GM21723 (cell line): Measurements from ENCODE around the gene FAM72D.
A peak's percentile ranks its signal among the peaks of the same experiment; 100 is the strongest.
"Not testable (repeated sequence)": the region's sequence is repeated elsewhere in the genome, so short reads cannot be mapped to it uniquely, and the experiment has no call there.

Experiments used
- ATAC-seq: cut with Tn5 transposase; IDR thresholded peaks from one replicate; pipeline ENCODE4 v1.9.1; 2021; ENCODE audit warnings: mild to moderate bottlenecking, moderate library complexity; ENCODE audit not compliant: unreplicated experiment

FAM72D gene

GRCh38 chr1:145082483-145083255 lies 13.1 kb upstream of the FAM72D start:
- not testable (repeated sequence) for ATAC-seq

DNA sequence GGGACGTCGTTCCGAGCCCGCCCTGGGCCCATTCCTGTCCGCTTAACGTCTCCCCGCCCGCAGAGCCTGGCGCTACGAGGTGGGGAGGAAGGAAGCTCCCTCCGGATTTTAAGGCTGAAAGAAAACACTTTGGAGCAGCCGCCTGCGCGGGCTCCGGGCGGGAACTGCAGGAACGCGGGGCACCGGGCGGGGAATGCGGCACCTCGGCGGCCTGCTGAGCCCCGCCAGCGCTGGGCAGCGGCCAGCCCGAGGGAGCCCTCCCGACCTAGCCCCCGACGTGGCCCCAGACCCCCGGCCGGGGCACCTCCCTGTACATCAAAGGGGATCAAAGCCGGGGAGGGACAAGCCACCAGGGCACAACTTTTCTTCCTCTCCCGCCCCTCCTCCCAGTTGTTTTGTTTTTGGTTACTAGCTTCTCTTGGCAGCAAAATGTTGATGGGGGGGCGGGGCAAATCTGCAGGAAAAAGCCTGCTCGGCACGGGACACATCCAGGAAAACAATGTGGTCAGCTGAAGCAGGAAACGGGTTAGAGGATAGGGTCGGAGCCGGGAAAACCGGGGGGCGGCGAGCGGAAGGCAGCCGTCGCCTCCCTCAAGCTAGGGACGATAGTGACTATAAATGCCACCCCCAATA lies 2.1 kb upstream of the FAM72D start:
- not testable (repeated sequence) for ATAC-seq

- peak; percentile 19 for ATAC-seq
Observed at GRCh38 chr1:145094655-145095211, 1.0 kb upstream of the FAM72D start.

DNA sequence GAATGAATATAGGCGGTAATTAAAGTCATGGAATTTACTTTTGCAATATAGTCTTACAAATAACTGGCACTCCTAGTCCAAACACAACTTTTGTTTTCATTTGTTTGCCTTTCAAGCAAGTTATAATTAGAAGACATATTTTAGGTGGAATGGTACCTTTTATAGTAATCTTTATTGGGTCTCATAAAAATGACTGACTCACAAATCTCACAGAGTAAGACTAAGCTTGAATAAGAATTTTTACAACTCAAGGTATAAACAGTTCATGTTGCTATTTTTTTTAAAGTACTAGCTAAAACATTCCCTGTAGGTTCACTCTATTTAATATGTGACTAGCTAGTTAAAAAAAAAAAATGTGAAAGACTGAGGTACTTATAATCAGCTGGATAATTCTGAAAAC lies 6.0 kb downstream of the FAM72D start:
- ATAC-seq: not testable (repeated sequence)

GRCh38 chr1:145103294-145103693 lies 7.5 kb downstream of the FAM72D start:
- not testable (repeated sequence) for ATAC-seq

GRCh38 chr1:145111674-145112073 lies 15.9 kb downstream of the FAM72D start:
- ATAC-seq: not testable (repeated sequence)

DNA sequence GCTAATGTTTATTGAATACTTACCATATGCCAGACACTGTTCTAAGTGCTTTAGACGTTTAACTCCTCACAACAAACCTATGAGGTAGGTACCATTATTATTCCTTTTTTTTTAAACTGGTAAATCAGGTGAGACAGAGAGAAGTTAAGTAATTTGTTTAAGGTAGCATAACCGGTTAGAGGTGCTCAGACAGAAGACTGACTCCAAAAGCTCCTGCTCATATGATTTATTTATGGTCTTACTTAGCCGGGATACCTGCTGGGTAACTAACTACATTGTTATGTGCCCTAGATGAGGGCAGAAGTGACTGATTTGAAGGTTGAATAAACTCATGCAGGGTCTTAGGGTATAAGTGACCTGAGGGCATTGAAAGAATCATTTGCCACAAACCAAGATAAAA lies 16.9 kb downstream of the FAM72D start:
- not testable (repeated sequence) for ATAC-seq

DNA sequence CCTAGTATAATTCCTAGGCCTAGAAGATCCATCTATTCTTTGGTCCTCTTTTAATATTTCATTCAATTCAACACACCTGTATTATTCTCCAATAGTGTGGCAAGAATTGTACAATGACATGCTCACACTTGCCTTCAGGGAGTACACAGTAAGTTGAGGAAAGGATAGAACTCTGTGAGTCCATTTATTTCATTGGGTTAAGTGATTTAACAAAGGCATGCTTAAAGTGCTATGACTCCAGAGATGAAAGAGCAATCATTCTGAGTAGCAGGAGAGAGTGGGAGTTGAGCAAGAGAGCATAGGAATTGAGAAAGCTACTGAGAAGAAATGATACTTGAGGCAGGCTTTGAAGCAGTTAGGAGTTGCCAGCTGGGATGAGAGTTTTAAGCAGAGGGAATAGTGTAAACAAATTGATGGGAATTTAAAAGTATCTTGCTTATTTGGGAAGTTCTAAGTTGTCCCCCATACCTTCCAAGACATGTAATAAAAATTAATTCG lies 18.8 kb downstream of the FAM72D start:
- not testable (repeated sequence) for ATAC-seq

GRCh38 chr1:145115587-145116493 lies 20.1 kb downstream of the FAM72D start:
- not testable (repeated sequence) for ATAC-seq

- ATAC-seq: not testable (repeated sequence)
Observed at GRCh38 chr1:145119842-145120241, 24.1 kb downstream of the FAM72D start.

DNA sequence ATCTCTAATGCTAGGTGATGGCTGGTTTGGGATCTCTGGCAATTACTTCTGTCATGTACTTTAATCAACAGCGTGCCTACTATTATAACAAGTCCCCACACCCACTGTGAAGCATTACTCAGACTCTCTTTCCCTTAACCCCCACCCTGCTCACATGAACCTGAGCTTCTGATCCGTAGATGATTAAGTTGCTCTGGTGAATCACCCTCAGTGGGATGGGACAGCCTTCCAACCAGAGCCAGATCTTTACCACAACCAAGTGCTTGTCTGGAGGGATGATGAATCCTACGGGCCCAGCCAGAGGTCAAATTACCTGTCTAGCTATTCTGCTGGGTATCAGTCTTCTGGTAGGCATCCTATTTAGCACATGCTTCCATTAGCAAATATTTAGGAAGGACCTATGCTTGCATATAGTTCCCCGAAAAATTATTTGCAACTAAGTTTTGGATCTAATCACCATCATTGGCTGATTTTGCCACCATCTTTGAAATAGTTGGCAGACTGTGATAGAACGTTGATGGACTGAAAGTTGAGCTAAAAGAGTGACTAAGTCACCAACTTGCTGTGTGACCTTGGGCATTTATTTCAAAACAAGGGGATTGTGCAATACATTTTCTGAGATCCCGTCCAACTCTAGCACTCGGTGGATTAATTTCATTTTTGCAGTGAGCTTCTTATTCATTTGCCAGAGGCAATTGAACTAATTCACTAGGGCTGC lies 26.7 kb downstream of the FAM72D start:
- not testable (repeated sequence) for ATAC-seq

GRCh38 chr1:145123062-145123395 lies 27.3 kb downstream of the FAM72D start:
- not testable (repeated sequence) for ATAC-seq

DNA sequence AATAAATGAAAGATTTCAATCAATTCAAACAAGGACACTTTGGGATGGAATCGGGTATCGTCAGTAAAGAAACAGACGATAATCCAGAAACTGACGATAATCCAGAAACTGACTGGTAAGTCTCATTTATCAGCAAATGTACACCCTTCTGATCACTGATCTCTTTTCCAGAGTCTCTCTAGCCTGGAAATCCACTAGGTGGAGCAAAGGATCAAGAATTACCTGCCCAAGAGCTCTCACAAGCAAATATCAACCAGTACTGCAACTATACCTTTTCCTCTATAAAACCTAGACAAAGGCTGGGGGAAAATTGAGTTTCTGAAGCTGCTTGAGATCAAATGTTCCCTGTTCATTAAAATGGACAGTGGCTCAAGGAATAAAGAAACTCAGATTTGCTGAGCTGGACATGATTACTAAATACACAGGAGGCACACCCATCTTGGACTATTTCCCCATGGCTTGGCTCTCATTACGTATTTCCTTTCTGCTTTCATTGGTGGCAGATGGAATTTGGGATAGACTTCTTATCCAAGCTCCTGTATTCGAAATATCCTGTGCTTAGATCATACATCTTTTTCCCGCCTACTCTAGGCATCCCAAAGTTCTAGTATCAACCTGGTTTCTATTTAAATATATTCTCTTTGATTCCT lies 28.3 kb downstream of the FAM72D start:
- not testable (repeated sequence) for ATAC-seq

DNA sequence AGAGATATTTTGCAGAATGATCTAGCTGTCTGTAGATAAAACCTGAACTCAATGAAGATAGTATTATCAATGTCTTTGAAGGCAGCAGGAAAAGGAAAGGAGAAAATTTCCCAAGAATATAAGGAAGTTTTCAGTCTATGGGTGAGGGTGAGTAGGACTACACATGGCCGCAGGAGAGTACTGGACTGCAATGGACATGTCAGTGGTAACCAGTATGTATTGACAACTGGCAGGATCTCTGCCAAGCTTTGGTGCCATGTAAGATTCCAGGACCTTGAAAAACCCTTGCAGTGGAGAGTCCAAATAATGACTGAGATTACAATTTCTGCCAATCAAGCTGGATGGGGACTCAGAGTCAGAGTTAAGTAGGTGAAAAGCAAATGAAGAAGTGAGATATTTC lies 29.3 kb downstream of the FAM72D start:
- not testable (repeated sequence) for ATAC-seq

DNA sequence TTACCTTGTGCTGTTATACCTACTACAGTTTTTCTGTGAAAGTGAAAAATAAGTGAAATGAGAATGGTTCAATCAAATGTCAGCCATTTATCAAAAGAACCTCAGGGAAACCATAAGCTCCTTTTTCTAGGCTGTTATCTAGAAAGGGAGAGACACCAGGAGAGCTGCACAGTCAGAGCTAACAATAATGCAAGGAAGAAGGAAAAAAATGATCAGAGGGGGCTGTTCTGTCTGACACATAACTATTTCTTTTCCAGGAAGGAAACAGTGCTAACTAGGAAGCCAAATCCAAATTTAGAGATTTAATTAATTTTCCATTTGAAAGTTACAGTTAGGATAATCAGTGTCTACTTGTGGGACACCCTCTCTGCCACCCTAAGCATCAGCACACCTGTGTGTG lies 31.4 kb downstream of the FAM72D start:
- ATAC-seq: not testable (repeated sequence)

- not testable (repeated sequence) for ATAC-seq
Observed at GRCh38 chr1:145128697-145129469, 33.1 kb downstream of the FAM72D start.

DNA sequence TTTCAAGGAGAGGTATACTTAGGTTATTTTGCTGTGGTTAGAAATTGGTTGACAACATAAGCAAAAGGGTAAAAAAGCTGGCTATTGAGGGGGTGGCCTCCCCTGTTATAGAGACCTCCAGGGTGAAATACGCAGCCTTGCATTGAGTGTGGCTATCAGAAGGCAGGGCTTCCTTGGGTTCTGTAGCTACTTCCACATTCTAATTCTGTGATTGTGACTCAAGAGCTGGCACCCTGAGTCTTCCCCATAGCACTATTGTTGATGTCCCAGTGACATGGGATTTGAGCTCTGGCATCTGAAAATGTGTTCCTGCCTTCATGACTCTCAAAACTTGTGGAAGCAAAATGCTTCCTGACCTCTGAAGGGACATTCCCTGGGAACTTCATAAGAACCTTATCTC lies 38.7 kb downstream of the FAM72D start:
- ATAC-seq: not testable (repeated sequence)

DNA sequence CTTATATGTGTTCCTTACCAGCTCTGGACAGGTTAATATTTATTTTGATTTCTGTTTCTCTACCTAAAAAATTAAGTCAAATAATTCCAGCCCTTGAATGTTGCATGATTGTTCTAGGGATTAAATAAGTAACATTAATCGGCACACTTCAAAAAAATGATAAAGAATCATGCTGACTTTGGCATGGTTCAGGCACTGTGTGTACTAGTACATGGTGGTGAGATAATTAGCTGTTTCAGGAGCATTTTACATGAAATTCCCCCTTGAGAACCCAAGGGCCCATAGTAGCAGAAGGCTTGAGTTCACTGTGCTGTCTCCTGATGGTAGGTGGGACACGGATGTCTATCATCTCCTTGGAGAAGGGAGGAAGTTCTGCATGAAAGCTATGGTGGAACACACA lies 44.8 kb downstream of the FAM72D start:
- ATAC-seq: not testable (repeated sequence)
